Mesothelial cell of epicardium (in vitro differentiated cells): Measurements from ENCODE around the gene DMD. TPM values are rescaled to one million over a fixed set of nuclear protein-coding genes. Genes with fewer than 3 reads are reported as not detected.

ENCODE experiments used
- DNase-seq, 2 experiments: peaks; one replicate each; pipeline ENCODE4 v3.0.0; 2021; ENCODE audit warnings: low spot score in 2 of 2; ENCODE audit not compliant: unreplicated experiment in 2 of 2
- H3K27ac Mint-ChIP-seq: 2 replicates; pipeline ENCODE4 v1.8.0; 2021; ENCODE audit warnings: mixed read lengths
- H3K27me3 Mint-ChIP-seq: 2 replicates; pipeline ENCODE4 v1.8.0; 2021; ENCODE audit warnings: low read depth, mixed read lengths
- H3K36me3 Mint-ChIP-seq: 2 replicates; pipeline ENCODE4 v1.8.0; 2021; ENCODE audit warnings: mixed read lengths
- H3K4me1 Mint-ChIP-seq: 2 replicates; pipeline ENCODE4 v1.8.0; 2021; ENCODE audit warnings: mixed read lengths
- H3K4me3 Mint-ChIP-seq: 2 replicates; pipeline ENCODE4 v1.8.0; 2021; ENCODE audit warnings: mild to moderate bottlenecking, moderate library complexity, mixed read lengths
- H3K9me3 Mint-ChIP-seq: 2 replicates; pipeline ENCODE4 v1.8.0; 2021; ENCODE audit warnings: mixed read lengths
- total RNA-seq: library from RNA; stranded (reverse); gene quantifications from 3 replicates; pipeline ENCODE4 v1.2.1, GENCODE V29; 2021
- TF ChIP-seq, protein P1 (sequence below): fragments of 200-600 bp; sonication (generic); IDR thresholded peaks from one replicate; pipeline ENCODE4 v1.5.0; 2021; ENCODE audit warnings: antibody characterized with exemption; ENCODE audit not compliant: unreplicated experiment

The DMD gene
- total RNA-seq, 1 donor from 2014 or later, result 79.4 TPM

DNA sequence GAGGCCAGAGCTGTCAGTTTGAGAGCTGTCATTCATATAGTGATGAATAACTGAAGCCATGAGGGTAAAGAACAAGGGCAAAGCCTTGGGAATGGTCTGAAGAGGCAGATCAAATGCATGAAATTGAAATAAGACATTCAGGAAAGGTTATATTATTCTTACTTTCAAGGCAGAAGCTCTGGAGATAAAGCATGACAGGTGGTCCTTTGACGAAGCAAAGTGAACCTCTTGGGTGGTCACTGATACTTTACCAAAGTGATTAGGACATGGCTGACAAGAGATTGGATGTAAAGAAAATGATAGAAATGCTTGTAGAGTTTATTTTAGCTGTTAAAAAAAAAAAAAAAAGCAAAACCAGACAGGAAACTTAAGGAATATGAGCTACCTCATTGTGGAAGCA is 1505.5 kb downstream of the DMD start:
- H3K4me3 Mint-ChIP-seq, result no peak overlapping the region
- DNase-seq, result no peak
- peaks cover 2% of the 10 kb centered on the region for H3K4me1 Mint-ChIP-seq
- H3K27me3 Mint-ChIP-seq, result no peaks in the 10 kb centered on the region
- TF ChIP-seq, protein P1, sequence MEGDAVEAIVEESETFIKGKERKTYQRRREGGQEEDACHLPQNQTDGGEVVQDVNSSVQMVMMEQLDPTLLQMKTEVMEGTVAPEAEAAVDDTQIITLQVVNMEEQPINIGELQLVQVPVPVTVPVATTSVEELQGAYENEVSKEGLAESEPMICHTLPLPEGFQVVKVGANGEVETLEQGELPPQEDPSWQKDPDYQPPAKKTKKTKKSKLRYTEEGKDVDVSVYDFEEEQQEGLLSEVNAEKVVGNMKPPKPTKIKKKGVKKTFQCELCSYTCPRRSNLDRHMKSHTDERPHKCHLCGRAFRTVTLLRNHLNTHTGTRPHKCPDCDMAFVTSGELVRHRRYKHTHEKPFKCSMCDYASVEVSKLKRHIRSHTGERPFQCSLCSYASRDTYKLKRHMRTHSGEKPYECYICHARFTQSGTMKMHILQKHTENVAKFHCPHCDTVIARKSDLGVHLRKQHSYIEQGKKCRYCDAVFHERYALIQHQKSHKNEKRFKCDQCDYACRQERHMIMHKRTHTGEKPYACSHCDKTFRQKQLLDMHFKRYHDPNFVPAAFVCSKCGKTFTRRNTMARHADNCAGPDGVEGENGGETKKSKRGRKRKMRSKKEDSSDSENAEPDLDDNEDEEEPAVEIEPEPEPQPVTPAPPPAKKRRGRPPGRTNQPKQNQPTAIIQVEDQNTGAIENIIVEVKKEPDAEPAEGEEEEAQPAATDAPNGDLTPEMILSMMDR, result no peak
- H3K27ac Mint-ChIP-seq, result no peak overlapping the region
- no peaks in the 10 kb centered on the region for H3K36me3 Mint-ChIP-seq
- peaks cover 33% of the 10 kb centered on the region for H3K9me3 Mint-ChIP-seq

DNA sequence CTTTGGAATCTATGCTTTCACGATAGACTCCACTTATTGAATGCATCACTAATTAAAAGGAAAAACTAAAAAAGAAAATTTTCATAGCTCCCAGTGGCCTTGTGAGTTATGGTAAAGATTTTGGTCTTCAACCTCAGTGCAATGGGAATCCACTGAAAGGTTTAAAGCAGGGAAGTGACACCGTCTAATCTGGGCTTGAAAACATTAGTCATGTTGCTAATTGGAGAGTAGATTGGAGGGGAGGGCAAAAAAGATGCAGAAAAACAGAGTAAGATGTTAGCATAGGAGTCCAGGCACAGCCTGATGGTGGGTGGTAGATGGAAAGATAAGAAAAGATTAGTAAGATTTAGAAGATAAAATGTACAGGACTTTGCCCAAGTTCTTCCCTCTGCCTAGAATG is 1506.4 kb downstream of the DMD start:
- peaks cover 36% of the 10 kb centered on the region for H3K9me3 Mint-ChIP-seq

DNA sequence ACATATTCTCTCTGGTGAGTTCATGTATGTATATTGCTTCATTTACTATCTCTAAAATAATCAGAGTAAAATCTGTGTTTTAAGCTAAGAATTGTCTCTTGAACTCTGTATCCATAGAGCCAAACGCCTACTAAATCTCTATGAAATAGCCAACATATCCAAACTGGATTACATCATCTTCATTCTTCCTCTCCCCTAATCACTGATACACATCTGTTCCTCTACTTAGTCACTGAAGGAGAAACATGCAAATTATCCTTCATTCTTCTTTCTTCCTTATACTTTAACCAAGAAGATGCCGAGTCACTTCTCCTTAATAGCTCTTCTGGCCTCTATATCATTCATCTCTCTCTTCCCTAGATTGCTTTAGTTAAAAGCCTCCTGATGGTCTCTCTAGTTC is 1509.1 kb downstream of the DMD start:
- DNase-seq, result no peak
- H3K36me3 Mint-ChIP-seq, result no peaks in the 10 kb centered on the region
- H3K4me3 Mint-ChIP-seq, result no peak overlapping the region
- TF ChIP-seq, protein P1, result no peak
- no peak overlapping the region for H3K27ac Mint-ChIP-seq
- H3K27me3 Mint-ChIP-seq, result no peaks in the 10 kb centered on the region
- H3K9me3 Mint-ChIP-seq, result peaks cover 47% of the 10 kb centered on the region
- H3K4me1 Mint-ChIP-seq, result peaks cover 2% of the 10 kb centered on the region

More for the DNA sequence above, 1506.4 kb downstream of the DMD start:
- no peaks in the 10 kb centered on the region for H3K27me3 Mint-ChIP-seq
- peaks cover 2% of the 10 kb centered on the region for H3K4me1 Mint-ChIP-seq
- no peak overlapping the region for H3K4me3 Mint-ChIP-seq
- no peak for DNase-seq
- H3K36me3 Mint-ChIP-seq, result no peaks in the 10 kb centered on the region
- TF ChIP-seq, protein P1, result no peak
- H3K27ac Mint-ChIP-seq, result no peak overlapping the region

DNA sequence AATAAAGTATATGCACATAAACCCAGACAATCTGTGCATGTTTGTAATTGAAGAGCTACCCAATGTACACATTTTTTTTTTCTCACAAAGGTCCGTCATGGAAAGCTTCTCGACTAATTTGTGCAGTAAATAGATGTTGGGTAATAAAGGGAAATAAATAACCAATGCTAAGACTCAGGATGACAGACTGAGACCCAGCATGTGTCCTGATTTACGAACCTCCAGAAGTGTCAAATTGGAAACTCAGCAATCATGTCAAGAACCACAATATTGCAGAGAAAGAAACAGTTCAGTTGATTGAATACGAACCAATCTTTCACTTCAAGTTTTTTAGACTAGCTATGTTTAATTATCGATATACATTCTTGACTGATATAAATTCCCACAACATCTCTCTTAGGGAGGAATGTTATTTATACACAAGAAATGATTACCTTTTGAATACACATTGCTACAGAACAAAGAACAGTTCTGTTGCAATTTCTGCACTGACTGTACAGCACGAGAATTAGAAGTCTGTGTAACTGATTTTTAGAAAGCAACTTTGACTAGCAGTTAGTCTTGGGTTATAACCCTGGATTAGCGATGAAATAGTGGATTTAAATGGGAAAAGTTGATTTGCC is 1513.9 kb downstream of the DMD start:
- TF ChIP-seq, protein P1, result no peak
- Mint-ChIP-seq H3K27ac (no peak overlapping the region), H3K4me1 (peaks cover 1% of the 10 kb centered on the region), H3K4me3 (no peak overlapping the region), H3K27me3 (no peaks in the 10 kb centered on the region), H3K36me3 (peaks cover 2% of the 10 kb centered on the region), H3K9me3 (peaks cover 51% of the 10 kb centered on the region)
- DNase-seq, result no peak

DNA sequence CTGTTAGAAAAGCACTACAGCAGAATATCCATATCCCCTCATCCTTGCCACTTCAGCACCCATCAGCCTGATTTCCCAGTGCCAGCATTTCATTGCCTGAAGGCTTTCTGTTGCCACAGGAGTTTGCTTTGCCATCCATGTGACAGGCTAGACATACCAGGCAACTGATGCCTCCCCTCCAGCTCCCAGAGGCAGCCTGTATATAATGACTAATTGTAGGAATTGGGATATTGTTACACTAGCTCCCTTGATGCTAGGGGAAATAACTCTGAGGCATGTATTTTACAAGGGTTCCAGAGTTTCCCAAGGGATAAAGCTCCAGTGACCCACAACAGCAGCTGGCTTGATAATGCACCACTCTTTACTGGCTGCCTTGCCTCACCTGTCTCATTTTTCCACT is 1531.5 kb downstream of the DMD start:
- no peaks in the 10 kb centered on the region for H3K4me1 Mint-ChIP-seq
- H3K36me3 Mint-ChIP-seq, result no peaks in the 10 kb centered on the region
- no peak overlapping the region for H3K27ac Mint-ChIP-seq
- H3K9me3 Mint-ChIP-seq, result peaks cover 40% of the 10 kb centered on the region
- TF ChIP-seq, protein P1, result no peak
- H3K27me3 Mint-ChIP-seq, result no peaks in the 10 kb centered on the region
- no peak overlapping the region for H3K4me3 Mint-ChIP-seq
- DNase-seq, result no peak

DNA sequence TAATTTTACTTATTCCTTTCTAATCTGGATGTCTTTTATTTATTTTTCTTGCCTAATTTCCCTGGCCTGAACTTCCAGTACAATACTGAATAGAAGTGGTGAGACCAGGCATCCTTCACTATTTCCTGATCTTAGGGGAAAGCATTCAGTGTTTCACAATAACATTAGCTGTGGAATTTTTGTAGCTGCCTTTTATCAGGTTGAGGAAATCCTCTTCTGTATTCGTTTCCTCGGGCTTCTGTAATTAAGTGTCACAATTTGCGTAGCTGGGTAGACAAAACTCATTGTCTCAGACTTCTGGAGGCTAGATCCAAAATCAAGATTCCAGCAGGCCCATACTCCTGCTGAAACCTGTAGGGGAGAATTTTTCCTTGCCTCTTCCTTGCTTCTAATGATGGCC is 1541.1 kb downstream of the DMD start:
- H3K4me3 Mint-ChIP-seq, result no peak overlapping the region
- peaks cover 48% of the 10 kb centered on the region for H3K9me3 Mint-ChIP-seq
- peaks cover 3% of the 10 kb centered on the region for H3K4me1 Mint-ChIP-seq
- no peak for DNase-seq
- H3K27me3 Mint-ChIP-seq, result no peaks in the 10 kb centered on the region
- TF ChIP-seq, protein P1, result no peak
- no peak overlapping the region for H3K27ac Mint-ChIP-seq
- peaks cover 20% of the 10 kb centered on the region for H3K36me3 Mint-ChIP-seq
